Liver (tissue), 3 donors: ENCODE results near the gene MYL3.

Experiments used
- ATF3 ChIP-seq: IDR thresholded peaks from 2 replicates; pipeline ENCODE4 v1.6.1; 2016; ENCODE audit warnings: antibody characterized with exemption
- CTCF ChIP-seq: fragments of 150-350 bp; IDR thresholded peaks from 2 replicates; pipeline ENCODE4 v1.5.1; 2017; ENCODE audit warnings: improper control_type of control experiment, low read depth, low read length; ENCODE audit not compliant: missing input control
- EGR1 ChIP-seq, 2 donors: IDR thresholded peaks; 2 replicates each; pipeline ENCODE4 v1.6.1; 2016 to 2018; ENCODE audit warnings: antibody characterized with exemption in 2 of 2, low read depth in 2 of 2
- FOXA1 ChIP-seq: IDR thresholded peaks from 2 replicates; pipeline ENCODE4 v1.6.1; 2016; ENCODE audit warnings: antibody characterized with exemption
- GABPA ChIP-seq, 2 donors: IDR thresholded peaks in 1 of 2; conservative IDR thresholded peaks in 1 of 2; 2 replicates each; pipeline ENCODE4 v1.6.1; 2016; ENCODE audit warnings: antibody characterized with exemption in 2 of 2, mild to moderate bottlenecking in 1 of 2, moderate library complexity in 1 of 2
- HNF4G ChIP-seq: IDR thresholded peaks from 2 replicates; pipeline ENCODE4 v1.6.1; 2016; ENCODE audit warnings: antibody characterized with exemption
- JUND ChIP-seq, 2 donors: IDR thresholded peaks; 2 replicates each; pipeline ENCODE4 v1.6.1; 2016; ENCODE audit warnings: antibody characterized with exemption in 2 of 2
- RAD21 ChIP-seq, 2 donors: IDR thresholded peaks; 2 replicates each; pipeline ENCODE4 v1.6.1; 2016; ENCODE audit warnings: antibody characterized with exemption in 2 of 2, mild to moderate bottlenecking in 2 of 2
- RXRA ChIP-seq, 2 donors: IDR thresholded peaks; 2 replicates each; pipeline ENCODE4 v1.6.1; 2017 to 2018; ENCODE audit warnings: antibody characterized with exemption in 2 of 2, mild to moderate bottlenecking in 1 of 2
- SP1 ChIP-seq: IDR thresholded peaks from 2 replicates; pipeline ENCODE4 v1.6.1; 2018; ENCODE audit warnings: antibody characterized with exemption, mild to moderate bottlenecking
- TAF1 ChIP-seq: conservative IDR thresholded peaks from 2 replicates; pipeline ENCODE4 v1.6.1; 2016; ENCODE audit warnings: antibody characterized with exemption, mild to moderate bottlenecking
- YY1 ChIP-seq: IDR thresholded peaks from 2 replicates; pipeline ENCODE4 v1.6.1; 2016; ENCODE audit warnings: antibody characterized with exemption, mild to moderate bottlenecking
- ZBTB33 ChIP-seq: IDR thresholded peaks from 2 replicates; pipeline ENCODE4 v1.6.1; 2016; ENCODE audit warnings: antibody characterized with exemption
- TF ChIP-seq, protein P1 (sequence below): IDR thresholded peaks from 2 replicates; pipeline ENCODE4 v1.6.1; 2016; ENCODE audit warnings: antibody characterized with exemption, mild to moderate bottlenecking
- donor health status: healthy.
- donor health status: healthy.

DNA sequence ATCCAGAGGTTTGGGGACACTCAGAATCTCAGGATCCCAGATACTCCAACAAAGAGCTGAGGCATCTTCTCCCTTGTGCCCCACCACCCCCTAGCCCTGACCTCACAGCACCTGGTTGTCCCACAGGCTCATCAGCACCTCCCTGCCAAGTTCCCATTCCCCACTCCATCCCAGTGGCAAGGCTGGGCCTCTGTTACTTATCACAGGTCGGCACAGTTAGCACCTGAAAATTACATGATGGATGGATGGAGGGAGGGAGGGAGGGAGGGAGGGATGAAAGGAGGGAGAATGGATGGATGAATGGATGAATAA lies 12.8 kb downstream of the MYL3 start:
- no peak for TF ChIP-seq CTCF
- no peak for TF ChIP-seq HNF4G
- no peak for TF ChIP-seq ATF3
- TF ChIP-seq, protein P1, sequence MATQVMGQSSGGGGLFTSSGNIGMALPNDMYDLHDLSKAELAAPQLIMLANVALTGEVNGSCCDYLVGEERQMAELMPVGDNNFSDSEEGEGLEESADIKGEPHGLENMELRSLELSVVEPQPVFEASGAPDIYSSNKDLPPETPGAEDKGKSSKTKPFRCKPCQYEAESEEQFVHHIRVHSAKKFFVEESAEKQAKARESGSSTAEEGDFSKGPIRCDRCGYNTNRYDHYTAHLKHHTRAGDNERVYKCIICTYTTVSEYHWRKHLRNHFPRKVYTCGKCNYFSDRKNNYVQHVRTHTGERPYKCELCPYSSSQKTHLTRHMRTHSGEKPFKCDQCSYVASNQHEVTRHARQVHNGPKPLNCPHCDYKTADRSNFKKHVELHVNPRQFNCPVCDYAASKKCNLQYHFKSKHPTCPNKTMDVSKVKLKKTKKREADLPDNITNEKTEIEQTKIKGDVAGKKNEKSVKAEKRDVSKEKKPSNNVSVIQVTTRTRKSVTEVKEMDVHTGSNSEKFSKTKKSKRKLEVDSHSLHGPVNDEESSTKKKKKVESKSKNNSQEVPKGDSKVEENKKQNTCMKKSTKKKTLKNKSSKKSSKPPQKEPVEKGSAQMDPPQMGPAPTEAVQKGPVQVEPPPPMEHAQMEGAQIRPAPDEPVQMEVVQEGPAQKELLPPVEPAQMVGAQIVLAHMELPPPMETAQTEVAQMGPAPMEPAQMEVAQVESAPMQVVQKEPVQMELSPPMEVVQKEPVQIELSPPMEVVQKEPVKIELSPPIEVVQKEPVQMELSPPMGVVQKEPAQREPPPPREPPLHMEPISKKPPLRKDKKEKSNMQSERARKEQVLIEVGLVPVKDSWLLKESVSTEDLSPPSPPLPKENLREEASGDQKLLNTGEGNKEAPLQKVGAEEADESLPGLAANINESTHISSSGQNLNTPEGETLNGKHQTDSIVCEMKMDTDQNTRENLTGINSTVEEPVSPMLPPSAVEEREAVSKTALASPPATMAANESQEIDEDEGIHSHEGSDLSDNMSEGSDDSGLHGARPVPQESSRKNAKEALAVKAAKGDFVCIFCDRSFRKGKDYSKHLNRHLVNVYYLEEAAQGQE = no peak
- TF ChIP-seq RXRA (IDR thresholded peaks at IDR 0.05) = no peak
- no peak for TF ChIP-seq TAF1
- TF ChIP-seq YY1 = no peak
- no peak for TF ChIP-seq FOXA1
- TF ChIP-seq RAD21 (IDR thresholded peaks at IDR 0.05) = no peak
- TF ChIP-seq SP1 = no peak
- no peak for TF ChIP-seq ZBTB33
- no peak for TF ChIP-seq GABPA (IDR thresholded peaks at IDR 0.05 in 1 of 2, conservative IDR thresholded peaks at IDR 0.05 in 1 of 2)
- TF ChIP-seq JUND (IDR thresholded peaks at IDR 0.05) = no peak
- no peak for TF ChIP-seq EGR1 (IDR thresholded peaks at IDR 0.05; ENCODE audit: low read depth in 2 of 2)
